HG02763 (cell line): ENCODE data around the gene DNAAF1.
A peak's percentile ranks its signal among the peaks of the same experiment; 100 is the strongest.
"Not testable (repeated sequence)": the region's sequence is repeated elsewhere in the genome, so short reads cannot be mapped to it uniquely, and the experiment has no call there.

Source experiments
- ATAC-seq: cut with Tn5 transposase; IDR thresholded peaks from one replicate; pipeline ENCODE4 v1.9.1; 2021; ENCODE audit warnings: mild to moderate bottlenecking, moderate library complexity; ENCODE audit not compliant: unreplicated experiment

The DNAAF1 gene

DNA sequence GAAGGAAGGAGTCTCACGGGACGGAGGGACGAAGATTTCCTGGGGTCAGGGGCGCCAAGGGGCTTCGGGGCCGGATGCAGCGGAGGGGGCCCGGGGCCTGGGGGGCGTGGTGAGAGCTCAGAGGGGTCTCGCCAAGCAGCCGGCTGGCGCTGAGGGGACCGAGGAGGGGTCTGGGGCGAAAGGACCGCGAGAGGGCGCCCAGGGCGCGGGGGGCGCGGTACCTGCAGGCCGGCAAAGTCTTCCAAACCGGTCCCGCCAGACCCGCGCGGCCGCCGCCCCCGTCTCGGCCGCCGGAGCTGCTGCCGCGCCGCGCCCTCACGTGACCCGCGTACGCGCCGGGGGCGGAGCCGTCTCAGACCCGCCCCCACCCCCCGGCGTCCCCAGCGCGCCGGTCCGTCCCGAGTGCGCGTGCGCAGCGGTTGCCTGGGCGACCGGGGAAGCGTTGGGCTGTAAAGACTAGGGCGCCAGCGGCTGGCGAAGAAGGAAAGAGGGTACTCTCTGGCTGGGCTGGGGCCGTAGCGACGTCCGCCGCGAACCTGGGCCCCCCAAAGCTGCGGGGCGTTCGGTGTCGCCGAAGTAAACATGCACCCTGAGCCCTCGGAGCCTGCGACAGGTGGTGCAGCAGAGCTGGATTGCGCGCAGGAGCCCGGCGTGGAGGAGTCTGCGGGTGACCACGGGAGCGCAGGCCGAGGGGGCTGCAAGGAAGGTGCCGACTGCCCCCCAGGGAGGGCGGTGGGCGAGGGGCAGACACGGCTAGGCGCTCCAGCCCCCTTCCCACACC is at the start of gene DNAAF1, which contains the start of gene HSDL1:
TSS of gene DNAAF1 (plus strand) at position 450 of the 781 bp plus-strand sequence. CDS start at position 583, 133 bp downstream.
TSS of gene HSDL1 (minus strand) at position 319 of the 781 bp plus-strand sequence. CDS start 13,856 bp downstream, outside the sequence.
- peak; percentile 81 for ATAC-seq

DNA sequence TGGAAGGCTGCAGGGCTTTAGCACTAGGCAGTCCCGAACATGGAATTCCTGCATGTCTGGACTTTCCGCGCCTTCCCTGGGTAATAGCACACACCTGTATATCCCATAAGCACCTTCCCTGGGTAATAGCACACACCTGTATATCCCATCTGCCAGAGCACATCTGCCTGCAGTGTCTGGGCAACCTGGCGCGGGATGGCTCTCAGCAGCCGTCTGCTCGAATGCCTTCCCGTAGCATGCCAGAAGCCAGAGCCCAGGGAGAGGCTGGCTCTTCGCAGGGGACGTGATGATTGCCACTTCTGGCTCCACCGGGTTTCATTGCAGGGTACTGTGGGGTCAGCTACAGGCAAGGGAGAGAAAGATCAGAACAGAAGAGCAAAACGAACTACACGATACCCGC is 49.6 kb upstream of the DNAAF1 start:
- ATAC-seq: no peak

DNA sequence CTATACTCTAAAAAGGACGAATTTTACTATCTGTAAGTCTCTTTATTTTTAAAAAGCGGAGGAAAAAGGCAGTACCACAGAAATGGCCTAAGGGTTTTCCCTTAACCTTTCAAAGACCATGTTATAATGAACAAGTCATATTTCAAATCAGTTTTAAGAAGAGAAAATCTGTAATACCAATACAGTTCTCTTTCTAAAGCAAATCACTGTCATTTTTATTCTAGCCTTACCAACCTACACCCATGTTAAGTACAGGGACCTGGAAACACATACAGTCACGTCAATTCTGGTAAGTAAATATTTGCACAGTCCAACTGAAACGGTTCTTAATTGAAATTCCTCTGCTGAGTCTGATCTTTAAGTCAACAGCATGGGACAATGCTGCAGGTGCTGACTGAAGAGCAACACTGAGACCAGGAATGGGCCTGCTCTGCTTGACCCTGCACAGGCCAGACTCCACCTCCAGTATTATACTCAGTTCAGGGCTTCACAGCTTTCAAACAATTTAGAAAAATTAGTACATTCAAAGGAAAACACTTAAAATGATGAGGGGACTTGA is 48.6 kb upstream of the DNAAF1 start:
- no peak for ATAC-seq

DNA sequence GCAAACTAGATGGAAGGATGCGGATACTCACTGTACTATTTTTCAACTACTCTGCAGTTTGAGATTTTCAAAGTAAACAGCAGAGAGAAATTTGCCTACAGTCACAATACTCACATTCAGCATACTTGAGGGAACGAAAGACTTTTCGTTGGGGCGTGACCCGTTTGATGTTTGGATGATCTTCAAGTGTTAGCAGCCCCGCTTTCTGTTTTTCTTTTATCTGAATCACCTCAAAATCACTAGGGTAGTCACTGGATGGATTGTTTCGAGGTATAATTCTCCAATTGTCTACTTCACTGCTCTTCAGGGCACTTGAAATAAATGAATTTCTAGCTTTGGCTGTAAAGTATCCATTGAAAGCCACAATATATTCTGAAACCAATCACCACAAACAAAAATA is 46.2 kb upstream of the DNAAF1 start:
- no peak for ATAC-seq

DNA sequence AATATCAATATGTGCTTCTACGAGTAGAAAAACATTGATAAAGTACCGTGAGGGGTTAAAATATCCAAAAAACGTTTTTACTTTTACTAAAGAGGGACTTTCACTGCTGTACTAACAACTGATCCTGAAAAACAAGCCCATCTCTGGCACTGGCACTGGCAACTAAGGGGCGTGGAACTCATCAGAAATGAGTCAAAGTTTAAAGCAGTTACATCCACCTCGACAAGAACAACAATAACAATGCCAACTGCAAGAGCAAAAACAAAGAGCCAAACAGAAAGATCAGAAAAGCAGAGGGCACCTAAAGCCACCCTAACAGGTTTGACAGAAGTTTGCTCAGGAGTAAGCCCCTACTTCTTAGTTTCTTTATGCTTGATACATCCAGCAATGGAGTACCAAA is 41.4 kb upstream of the DNAAF1 start:
- no peak for ATAC-seq

DNA sequence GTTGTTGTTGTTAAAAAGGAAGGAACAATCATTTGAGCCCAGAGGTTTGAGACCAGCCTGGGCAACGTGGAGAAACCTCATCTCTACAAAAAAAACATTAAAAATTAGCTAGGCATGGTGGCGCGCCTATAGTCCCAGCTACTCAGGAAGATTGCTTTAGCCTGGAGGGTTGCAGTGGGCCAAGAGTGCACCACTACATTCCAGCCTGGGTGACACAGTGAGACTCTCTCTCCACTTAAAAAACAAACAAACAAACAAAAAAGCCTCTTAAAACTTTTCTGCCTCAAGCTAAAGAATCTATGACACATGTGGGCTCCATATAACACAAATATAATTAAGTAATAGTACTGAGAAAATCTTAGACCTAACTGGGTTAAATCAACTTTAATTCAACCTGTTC is 40.9 kb upstream of the DNAAF1 start:
- no peak for ATAC-seq

DNA sequence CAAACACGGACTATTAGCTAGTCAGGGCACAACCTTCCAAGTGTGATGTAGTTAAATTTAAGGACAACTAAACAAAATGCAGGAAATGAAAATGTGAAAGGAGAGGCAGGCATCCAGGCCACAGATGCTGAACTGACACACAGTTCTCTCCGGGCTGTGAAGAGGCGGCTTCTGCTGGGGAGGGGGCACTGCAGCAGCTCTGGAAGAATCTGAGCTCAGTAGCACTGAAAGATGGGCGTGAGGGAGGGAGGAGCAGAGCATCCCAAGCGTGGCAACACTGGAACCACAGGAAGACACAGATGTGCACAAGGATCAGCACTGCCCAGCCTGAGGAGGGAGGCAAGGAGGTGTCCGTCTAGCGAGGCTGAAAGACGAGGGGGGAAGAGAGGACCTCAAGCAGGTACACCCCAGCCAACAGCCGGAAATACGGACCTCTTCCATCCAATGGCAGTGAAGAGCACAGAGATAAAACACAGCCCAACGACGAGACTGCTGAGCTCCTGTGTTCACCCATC is 39.8 kb upstream of the DNAAF1 start:
- no peak for ATAC-seq

DNA sequence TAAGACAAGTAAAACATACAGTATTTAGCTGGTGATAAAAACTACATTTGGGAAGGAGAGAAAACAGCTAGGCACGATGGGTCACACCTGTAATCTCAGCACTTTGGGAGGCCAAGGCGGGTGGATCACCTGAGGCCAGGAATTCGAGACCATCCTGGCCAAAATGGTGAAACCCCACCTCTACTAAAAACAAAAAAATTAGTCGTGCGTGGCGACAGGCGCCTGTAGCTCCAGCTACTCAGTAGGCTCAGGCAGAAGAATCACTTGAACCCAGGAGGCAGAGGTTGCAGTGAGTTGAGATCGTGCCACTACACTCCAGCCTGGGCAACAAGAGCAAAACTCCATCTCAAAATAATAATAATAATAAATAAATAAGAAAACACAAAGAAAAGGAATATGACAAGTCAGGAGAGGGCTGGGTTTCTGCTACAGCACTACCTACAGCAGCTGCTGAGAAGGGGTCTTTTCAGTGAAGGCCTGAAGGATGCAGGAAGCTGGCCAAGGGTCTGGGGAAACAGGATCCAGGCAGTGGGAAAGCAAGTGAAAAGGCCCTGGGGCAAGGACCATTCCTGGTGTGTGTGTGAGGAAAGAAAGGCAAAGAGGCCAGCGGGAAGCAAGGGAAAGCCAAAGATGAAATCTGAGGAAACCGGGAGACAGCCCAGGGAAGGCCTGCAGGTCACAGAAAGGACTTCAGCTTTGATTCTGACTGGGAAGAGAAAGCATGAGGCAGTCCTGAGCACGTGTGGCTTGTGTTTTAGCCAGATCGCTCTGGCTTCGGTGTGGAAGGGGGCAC is 39.0 kb upstream of the DNAAF1 start:
- ATAC-seq: no peak

DNA sequence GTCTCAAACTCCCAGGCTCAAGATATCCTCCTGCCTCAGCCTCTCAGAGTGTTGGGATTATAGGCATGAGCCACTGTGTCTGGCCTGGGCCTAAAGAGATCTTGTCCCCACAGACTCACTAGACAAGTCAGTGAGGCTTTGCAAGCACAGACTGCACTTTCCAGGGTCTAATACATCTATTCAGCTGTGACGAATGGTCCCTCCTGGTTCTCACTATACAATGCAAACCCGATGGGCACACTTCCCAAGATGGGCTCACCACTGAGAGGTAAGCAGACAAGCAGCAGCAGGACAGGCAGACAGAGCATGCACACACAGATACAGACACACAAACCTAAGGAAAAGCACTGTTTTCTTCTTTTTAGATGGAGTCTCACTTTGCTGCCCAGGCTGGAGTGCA is 37.2 kb upstream of the DNAAF1 start:
- no peak for ATAC-seq

DNA sequence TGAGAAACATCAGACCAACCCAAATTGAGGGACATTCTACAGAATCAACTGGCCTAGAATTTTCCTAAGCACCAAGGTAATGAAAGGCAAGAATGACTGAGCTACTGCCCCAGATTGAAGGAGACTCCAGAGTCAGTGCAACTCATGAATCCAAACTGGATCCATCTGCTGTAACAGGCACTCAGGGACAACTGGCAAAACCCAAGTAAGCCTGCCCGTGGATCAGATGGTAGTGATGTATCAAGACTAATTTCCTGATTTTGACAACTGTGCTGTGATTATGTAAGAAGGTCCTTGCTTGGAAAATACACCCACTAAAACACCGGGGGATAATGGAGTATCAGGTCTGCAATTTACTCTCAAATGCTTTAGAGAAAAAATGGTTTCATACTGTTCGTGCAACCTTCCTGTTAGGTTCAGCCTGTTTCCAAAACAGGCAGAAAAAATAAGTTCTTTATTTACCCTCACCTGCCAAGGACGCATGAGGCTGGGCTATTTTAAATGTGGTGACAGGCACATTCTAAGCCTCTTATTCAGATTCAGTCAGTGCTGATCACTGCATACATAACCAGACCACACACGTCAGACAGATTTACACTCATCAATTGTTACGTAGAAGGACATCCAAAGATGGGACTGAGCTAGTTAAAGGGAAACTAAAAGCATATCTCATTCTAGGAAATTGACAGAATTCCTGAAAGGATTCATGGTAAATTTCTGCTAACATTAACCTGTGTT is 35.3 kb upstream of the DNAAF1 start:
- ATAC-seq: no peak

DNA sequence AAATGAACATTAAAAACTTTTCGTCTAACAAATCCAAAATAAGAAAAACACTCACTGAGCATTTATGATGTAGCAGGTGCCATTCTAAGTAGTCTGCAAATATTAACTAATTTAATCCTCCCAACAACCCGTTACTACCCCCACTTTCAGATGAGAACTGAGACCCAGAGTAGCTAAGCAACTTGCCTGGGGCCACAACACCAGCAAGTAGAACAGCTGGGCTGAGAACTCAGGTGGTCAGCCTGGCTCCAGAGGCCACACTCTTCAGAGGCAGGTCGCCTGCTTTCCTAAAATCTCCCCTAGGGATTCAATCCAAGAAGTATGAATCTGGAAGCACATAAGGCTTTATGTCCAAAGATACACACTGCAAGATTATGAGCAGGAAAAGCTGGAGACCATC is 34.6 kb upstream of the DNAAF1 start:
- ATAC-seq: no peak

DNA sequence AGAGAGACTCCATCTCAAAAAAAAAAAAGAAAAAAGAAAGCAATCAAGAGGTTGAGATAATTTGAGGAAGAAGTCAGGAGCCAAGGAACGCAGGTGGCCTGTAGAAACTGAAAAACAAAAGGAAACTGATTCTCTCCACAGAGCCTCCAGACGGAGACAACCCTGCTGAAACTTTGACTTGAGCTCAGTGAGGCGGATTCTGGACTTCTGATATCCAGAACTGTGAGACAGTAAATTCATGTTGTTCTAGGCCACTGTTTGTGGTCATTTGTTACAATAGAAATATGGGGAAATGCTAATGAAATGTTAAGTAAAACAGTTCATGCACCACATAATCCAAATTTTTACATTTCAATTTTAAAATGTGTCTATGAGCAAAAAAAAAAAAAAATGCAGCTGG is 33.6 kb upstream of the DNAAF1 start:
- no peak for ATAC-seq

DNA sequence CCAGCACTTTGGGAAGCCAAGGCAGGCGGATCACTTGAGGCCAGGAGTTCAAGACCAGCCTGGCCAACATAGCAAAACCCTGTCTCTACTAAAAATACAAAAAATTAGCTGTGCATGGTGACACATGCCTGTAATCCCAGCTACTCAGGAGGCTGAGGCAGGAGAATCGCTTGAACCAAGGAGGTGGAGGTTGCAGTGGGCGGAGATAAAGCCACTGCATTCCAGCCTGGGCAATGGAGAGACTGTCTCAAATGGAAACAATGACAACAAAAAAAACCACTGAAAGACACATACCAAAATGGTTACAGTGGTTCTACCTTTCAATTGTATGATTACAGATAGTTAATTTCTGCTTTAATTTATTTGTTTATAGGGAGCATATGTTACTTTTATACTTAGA is 33.2 kb upstream of the DNAAF1 start:
- ATAC-seq: not testable (repeated sequence)

DNA sequence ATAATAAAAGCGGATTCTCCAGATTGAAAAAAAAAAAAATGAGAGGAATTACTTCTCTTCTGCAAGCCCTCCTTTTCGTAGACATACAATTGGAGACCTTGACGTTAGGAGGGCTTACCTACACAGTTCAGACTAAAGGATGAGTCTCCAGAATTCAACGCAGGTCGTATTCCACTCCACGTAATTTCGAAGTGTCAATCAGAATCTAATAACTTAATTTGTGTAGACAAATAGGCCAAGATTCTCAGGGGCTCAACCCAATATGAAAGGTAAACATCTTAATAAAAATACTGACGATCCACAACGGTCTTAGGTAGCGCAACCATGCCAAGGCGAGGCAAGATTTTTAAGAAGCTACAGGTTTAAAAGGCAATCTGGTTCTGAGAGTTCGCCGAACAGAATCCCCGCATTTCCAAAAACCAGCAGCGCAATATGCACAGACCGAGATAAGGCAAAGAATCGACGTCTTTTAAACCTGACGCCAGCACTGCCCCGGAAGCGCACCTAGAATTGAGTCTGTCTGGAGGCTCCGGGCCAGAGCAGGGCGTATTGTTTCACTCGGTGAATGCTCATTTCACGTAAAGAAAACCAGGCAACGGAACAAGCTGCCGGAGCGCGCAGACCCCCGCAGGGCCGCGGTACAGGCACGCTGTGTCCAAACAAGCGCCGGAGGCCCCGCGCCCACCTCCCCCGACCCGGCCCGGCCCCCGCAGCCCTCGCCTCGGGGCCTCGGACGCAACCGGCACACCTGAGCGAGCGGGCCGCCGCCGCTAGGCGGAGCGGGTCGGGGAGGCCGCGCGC is 29.0 kb upstream of the DNAAF1 start:
- ATAC-seq: peak; percentile 28

DNA sequence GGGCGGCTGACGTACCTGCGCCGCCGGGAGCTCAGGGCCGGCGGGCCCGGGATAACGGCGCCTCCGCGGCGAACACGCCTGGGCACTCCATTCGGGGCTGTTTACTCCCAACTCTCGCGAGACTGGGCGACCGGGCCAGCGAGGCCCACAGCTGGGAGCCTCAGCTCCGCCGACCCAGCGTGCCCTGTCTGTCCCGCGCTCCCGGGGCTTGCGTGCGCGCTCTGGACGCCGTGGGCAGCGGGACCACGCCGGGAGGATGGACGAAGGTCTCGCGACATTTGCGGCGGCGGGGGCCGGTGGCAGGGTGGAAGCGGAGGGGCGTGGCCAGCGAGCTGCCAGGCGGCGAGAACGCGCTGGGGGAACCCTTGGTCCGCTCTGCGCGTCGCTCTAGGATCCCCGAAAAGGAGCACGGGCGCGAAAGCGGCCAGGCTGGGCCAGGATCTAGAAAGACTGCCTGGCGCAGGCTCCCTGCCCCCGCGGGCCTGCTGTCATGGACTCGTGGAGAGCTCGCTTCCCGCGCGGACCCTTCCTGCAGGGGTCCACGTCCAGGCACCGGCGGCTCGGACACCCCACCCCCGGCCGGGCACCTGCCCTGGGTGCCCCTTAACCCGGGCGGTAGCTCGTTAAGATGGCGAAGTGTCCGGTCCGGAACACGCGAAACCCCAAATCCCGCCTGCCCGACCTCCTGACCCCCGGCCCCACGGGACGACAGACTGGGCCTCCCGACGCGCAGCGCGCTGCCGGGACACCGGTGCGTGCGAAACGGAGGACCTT is 28.2 kb upstream of the DNAAF1 start, which contains the start of gene MBTPS1:
TSS of gene MBTPS1 (minus strand) at position 223 of the 774 bp plus-strand sequence. CDS start 15,159 bp downstream, outside the sequence.
- ATAC-seq: peak; percentile 88

DNA sequence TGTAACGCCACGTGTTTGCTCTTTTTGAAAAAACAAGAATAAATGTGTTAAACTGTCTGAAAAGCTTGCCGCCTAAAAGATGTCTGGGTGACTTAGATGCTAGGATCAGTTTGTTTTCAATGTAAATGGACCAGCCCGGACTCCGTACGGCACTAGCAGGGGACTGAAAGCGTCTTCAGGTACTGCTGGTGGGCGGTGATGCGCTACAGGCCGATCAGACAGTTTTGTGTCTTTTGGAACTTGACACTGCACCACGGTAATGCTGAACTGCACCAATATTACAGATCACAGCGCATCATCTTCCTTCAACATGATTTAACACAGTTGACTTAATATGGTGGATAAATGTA is 27.6 kb upstream of the DNAAF1 start:
- no peak for ATAC-seq

DNA sequence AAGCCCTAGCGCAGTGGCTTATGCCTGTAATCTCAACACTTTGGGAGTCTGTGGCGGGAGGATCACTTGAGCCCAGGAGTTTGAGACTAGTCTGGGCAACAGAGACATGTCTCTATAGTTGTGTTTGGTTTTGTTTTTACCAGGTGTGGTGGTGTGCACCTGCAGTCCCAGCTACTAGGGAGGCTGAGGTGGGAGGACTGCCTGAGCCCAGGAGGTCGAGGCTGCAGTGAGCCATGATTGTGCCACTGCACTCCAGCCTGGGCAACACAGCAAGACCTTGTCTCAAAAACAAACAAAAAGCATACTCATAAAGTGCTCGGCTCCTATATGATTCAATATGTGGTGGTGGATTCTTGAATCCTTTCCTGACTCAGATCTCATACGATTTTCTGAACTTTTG is 26.8 kb upstream of the DNAAF1 start:
- not testable (repeated sequence) for ATAC-seq

DNA sequence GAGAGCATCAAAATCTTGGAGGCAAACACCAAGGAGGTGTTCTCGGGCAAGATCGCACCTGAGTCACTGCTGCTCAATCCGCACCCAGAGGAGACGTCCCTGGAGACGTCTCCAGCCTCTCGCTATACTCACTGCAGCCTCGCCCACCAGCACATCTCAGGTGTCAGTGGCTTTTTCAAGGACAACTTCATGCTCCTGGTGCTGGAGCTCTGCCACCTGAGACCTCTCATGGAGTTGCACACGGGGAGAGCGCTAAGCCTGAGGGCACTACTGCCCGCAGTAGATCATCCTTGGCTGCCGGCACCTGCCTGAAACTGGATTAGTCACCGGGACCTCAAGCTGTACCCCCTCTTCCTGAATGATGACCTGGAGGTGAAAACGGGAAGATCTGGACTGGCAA is 25.7 kb upstream of the DNAAF1 start:
- no peak for ATAC-seq

DNA sequence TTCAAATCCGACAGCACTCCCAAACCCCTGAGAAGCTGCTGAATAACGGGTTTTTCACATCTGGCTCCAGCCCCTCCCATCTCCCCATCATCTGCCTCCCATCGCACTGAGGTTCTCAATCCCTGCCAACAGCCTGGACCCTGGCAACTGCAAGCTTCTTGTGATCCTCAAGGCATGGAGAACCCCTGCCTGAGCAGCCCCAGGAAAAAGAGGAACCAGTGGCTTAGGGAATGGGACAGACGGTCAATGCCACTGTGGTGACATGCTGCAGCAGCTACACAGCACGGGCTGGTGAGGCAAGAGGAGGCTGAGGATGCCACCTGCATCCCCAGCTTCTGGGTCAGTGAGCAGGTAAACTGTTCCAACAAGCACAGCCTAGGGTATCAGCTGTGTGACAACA is 25.1 kb upstream of the DNAAF1 start:
- no peak for ATAC-seq
